Dermis microvascular lymphatic vessel endothelial cell (primary cell): ENCODE results near the gene CHST13. TPM values are rescaled to one million over a fixed set of nuclear protein-coding genes. Genes with fewer than 3 reads are reported as not detected.

Experiments
- DNase-seq, 2 donors: peaks; one replicate each; pipeline versions ENCODE4 v3.0.0 to v3.0.0-alpha.2; 2010; ENCODE audit warnings: low read depth in 2 of 2
- total RNA-seq: library from RNA; depleted of rRNA; stranded (reverse); fragments of >200 nt; gene quantifications from 2 replicates; pipeline ENCODE4 v1.2.1, GENCODE V29; 2014

Gene CHST13, protein sequence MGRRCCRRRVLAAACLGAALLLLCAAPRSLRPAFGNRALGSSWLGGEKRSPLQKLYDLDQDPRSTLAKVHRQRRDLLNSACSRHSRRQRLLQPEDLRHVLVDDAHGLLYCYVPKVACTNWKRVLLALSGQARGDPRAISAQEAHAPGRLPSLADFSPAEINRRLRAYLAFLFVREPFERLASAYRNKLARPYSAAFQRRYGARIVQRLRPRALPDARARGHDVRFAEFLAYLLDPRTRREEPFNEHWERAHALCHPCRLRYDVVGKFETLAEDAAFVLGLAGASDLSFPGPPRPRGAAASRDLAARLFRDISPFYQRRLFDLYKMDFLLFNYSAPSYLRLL
- not detected in 2 replicates for total RNA-seq

DNA sequence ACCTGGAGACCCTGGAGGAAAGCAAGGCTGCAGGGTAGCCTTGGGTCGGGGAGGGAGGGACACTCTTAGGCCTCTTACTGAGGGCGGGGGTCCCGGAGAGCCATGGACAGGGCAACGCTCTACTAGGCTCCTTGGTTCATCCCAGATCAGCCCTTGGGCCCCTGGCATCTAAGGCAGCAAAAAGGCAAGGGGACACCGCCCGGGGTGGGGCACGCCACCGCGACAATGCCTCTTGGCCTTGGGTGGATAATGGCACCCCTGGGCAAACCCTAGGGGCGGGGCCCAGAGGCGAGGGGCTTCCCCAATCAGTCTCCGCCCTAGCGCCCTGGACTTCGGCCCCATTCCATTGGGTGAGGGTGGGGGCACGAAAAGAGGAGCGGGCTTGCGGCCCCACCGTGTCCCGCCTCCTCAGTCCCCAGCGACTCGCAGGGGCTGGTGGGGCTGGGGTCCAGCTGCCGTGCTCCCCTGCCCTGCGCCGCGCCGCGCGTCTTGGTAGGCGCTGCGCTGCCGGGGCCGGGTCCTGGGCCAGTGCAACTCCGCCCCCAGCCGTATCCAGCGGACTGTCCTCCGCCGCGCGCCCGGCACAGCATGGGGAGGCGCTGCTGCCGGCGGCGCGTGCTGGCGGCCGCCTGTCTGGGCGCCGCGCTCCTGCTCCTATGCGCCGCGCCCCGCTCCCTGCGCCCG lies at the start of gene CHST13:
CHST13 (plus strand) TSS at position 411 of the 684 bp plus-strand sequence; CDS start at position 589, 178 bp downstream.
- peak in 1 of 2 donors; percentile 60 for DNase-seq

DNA sequence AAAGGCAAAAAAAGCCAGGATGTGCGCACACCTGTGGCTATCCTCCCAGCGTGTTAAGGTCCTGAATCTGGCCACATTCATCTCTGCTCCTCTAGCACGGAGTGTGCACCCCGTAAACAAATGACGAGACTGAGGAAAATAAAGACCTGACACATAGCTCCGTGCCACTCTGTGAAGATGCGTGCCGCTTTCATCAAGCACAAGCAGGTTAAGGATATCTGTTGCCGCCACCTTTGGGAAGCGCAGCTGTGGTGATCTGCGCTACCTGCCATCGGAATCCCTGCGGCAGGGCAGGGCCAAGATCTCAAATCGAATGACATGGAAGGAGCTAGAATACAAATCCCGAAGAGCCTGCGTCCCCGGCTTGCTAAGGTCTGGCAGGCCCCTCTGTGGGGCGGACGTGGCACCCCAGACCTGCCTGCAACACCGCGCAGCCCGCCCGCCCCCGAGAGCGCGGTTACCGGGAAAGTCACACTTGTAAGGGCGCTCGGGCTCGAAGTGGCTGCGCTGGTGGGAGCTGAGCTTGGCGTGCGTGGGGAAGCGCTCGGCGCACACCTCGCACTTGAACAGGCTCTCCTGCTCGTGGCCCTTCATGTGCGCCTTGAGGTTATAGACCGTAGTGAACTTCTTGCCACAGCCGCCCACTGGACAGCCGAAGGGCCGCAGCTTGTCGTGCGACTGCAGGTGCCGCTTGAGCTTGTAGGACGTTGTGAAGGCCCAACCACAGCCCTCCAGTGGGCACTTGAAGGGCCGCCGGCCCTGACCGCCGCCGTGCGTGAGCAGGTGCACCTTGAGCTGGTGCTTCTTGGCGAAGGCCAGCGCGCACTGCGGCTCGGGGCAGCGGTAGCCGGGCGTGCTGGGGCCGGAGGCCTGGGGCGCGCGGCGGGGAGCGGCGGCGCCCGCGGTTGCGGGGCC lies 49.2 kb upstream of the CHST13 start:
- DNase-seq: peak in 1 of 2 donors; percentile 61

DNA sequence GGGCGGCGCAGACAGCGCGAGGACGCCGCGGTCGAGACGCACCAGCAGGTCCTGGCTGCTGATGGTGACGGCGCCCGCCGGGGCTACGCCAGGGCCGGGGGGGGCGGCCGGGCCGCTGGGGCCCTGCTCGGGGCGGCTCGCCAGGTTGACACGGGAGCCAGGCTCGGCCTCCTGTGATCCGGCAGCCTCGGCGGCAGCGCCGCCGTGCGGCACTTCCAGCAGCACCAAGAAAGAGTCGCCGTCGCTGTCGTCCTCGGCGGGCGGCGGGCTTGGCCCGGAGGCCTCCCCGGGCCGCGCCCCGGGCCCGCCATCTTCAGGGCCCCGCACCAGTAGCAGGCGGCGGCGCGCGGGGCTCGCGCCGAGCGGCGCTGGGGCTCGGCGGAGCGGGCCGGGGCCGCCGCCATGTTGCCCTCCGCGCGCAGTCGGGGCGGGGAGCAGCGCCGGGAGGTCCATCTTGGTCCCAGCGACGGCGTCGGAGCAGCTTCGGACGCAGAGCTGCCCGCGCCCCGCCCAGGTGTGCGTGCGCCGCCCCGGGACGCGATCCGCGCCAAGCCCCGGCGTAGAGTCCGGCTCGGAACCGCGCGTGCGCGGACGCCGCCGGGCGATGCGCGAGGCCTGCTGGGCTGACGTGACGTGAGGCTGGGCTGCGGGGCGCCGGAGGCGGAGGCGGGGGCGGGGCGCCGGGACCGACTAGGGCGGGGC lies 48.4 kb upstream of the CHST13 start, which contains the start of gene ZXDC:
ZXDC (minus strand) TSS at position 479 of the 702 bp plus-strand sequence; CDS start at position 453, 26 bp downstream.
- DNase-seq: peak; percentile 83 to 95

DNA sequence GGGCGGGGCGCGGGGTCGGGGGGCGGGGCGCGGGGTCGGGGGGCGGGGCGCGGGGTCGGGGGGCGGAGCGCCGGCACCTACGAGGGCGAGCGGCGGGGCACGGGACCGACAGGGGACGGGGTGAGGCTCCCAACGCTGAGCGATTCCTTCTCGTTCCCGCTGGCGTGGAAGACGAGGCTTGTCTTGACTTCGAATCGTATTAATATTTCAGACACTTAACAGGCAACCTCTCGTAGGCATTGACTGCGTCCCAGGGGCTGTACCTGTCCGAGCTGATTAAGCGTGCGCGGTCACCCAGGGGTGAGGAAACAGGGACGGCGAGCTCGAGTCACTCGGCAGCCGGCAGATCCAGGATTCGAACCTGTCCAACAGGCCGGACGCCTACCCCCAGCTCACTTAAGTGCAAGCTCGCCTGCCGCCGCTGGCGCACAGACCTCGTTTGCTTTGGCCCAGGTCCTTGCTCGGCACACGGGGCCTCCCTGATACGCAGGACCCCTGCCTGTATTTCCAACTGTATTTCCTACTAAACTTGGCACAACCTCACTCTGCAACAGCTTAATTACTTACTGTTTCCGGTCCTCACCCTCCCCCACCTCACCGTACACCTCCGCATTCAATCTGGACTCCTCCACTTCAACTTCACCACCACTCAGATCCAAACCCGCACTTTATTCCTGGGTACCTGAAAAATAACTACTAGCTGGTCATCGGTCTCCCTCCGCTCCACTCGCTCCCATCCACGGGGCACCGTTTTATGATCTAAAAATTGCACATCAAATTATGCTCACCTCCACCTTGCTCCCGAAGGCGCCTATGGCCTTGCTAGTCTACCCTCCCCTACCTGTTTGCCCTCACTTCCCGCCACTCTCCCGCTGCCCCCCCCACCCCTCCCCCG lies 47.5 kb upstream of the CHST13 start:
- peak; percentile 45 to 56 for DNase-seq

DNA sequence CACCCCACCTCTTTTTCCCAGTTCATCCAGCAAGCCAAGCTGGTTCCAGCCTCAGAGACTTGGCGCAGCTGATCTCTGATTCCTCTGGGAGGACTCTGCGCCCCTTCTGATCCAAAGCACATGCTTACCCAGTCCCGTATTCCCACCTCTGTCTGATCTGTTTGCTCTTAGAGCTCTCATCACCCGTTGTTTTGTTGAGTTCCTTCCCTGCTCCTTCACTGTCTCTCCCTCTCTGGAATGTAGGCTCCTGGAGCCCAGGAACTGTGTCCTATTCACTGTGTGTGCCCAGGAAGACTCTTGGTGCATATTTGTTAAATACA lies 46.9 kb upstream of the CHST13 start:
- DNase-seq: no peak

DNA sequence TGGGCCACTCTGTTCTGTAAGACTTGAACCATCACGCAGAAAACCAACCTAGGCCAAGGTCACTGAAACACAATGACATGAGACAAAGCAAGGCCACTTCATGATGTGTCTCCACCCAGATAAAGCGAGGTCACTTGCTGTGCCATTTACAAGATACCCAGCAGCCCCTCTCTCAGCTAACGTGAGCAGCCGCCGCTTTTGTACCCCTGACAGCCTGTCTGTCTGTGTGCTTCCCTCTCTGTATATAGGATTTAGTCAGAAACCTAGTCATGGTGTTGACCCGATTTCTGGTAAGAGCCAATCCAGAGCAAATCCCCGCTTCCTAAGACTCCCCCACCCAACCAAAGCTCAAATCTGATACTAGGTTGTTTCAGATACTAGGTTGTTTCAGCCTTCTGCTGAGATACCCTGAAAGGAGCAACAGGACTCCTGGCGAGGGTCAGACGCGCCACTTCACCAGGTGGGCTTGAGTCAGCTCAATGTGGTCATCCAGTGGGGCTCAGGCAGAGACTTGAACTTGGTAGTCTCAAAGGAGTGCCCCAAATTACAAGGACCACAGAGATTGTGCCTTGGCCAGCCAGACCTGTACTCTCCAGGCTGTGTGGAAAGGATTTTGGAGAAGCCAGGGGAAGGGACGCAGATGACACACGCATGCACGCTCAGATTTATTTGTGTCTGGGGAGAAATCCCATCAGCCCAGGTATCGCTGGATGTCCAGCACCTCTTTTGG lies 45.2 kb upstream of the CHST13 start:
- DNase-seq: no peak

DNA sequence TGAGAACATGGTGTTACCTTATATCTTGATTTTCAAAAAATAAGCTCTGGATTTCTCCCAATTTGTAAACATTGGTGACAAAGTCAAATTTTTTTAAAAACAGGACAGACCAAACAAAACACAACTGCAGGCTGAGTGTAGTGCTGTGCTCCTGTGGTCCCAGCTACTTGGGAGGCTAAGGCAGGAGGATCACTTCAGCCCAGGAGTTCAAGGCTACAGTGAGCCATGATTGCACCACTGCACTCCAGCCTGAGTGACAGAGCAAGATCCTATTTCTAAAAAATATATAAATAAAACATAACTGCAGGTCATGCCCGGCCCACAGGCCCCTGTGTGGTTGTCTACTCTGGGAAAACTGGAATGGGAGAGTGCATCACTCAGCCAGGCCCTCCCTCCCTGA lies 44.3 kb upstream of the CHST13 start:
- DNase-seq: no peak

DNA sequence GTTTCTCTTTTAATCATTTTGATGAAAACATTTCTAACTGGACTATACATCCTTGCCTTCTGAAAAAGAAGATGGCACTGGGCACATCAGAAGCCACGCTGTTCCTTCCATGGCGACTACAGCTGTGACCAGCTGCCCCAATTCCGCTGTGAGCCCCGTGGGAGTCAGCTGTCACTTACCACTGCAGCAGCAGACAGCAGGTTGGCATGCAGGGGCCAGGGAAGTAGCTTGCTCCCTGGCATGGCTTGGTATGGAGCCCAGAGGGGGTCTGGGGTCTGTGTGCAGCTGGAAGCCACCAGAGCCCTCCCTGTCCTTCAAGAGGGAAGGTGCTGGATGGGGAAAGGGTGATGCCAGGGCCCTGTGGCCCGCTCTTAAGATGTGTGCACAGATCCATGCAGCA lies 43.7 kb upstream of the CHST13 start:
- no peak for DNase-seq

DNA sequence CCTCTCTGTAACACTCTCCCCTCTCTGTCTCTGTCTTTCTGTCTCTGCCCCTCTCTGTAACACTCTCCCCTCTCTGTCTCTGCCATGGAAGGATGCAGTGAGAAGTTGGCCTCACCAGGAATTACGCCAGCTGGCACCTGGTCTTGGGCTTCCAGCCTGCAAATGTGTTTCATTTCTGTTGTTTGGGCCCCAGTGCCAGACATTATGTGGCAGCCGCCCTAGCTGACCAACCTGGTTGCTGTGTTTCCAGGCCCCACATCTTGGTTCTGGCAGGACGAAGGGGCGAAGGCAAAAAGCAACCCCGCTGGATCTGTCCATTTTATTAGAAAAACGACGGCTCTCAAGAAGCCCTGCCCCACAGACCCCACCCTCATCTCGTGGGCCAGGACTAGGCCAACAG lies 43.1 kb upstream of the CHST13 start:
- no peak for DNase-seq

DNA sequence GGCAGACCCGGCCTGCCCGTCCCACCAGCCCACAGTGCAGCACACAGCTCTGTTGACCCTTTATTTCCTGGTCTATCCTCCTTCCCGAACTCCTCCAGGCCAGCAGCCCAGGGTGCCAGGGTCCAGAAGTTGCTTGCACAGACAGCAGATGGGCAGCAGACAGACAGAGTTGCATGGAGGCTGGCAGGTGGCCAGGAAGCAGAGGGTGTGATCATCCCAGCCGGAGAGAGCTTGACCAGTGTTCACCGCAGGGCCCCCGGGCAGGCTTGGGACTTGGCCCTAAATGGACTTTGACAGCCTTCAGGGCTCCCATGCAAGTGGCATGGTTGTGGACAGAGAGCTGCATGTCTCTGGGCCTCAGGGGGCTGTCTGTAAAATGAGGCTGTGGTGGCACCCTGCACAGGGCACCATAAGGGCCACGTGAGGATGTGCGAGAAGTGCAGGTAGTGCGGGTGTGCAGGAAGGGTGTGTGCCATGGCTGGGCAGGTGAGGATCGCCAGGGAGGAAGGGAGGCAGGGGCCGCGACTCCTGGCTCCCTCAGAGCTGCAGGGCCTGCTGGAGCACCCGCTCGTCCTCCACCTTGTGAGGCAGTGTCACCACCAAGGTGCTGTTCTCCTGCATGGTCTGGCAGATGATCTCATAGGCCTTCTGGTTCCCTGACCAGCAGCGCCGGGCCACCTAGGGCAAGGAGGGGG lies 42.0 kb upstream of the CHST13 start:
- no peak for DNase-seq

DNA sequence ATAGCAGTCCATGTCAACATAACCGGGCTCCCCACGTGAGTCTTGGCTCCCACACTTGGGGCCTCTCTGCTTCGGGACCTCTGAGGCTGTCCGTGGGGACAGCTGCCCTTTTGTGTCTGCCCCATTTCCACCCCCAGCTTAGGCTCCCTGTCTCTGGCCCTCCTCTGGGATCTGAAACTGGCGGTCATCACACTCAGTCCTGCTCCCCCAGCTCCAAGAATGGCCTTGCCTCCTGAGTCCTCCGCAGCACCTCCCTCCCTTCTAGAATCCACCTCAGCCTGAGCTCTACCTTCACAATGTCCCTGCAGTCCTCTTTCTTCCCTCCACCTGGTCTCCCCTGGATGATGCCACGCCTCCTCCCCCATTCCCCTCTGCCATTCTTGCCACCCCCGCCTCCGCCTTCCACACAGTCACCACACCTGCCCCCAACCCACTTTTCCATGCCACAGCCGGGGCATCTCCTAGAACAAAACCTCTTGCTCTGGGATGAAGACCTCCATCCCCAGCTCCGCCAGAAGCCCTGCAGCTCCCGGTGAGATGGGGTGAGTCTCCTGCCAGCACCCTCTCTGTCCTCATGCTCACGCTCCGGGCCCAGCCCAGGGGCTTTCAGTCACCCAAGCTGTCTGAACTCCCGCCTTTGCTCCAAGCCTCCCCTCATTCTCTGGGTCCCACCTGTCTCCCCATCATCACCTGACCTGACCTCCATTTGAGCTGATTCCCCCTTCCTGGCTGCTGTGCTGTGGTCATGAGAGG lies 41.3 kb upstream of the CHST13 start:
- no peak for DNase-seq

DNA sequence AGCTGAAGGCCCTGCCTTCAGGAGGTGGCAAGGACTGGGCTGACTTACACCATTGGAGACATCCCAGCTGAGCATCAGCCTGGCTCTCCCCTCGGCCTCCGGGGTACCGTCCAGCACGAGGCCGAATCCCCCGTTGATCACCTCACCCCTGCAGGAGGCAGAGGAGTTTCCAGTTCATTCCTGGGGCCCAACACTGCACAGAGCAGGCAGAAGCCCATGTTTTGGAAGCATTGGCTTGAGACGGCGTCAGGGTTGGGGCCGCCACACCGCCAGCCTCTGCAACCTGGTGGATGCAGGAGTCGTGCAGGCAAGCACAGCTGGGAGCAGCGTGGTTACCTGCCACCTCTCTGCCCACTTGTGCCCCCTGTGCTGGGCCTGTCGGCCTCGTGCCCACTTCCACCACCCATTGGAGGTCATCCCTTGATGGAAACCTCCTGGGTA lies 40.6 kb upstream of the CHST13 start:
- DNase-seq: no peak

DNA sequence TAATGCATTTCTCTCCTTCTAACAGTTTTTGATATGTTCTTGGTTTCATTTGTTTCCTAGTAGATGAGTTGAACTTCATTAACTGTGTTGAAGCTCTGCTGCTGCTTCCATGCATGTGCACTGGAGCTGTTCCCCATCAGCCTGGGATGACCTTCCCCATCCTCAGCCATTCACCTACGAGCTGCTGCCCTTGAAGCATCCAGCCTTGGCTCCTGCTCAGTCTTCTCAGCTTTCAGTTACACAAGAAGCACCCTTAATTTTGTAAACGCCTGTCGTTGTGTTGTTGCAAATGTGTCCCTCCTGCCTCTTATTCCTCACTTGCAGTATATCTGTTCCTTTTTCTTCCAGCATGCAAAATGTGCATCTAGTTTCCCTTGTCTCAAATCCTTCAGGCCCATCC lies 39.8 kb upstream of the CHST13 start:
- DNase-seq: no peak

DNA sequence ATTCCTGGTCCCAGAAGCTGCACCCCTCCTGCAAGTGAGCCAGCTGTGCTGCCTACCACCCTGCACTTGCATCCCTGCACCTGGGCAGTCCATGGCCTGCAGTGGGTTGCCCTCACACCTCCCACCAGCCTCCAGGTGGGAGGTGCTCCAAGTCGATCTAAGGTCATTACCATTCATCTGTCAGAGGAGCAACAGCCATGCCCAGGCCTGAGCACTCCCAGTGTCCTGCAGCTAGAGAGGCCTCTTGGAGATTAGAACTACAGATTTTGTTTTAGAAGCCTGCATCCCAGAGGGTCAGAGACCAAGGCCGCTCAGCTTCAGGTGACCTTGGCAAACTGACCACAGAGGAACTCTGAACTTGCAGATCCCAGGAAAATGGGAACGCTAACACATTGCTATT lies 39.3 kb upstream of the CHST13 start:
- no peak for DNase-seq

DNA sequence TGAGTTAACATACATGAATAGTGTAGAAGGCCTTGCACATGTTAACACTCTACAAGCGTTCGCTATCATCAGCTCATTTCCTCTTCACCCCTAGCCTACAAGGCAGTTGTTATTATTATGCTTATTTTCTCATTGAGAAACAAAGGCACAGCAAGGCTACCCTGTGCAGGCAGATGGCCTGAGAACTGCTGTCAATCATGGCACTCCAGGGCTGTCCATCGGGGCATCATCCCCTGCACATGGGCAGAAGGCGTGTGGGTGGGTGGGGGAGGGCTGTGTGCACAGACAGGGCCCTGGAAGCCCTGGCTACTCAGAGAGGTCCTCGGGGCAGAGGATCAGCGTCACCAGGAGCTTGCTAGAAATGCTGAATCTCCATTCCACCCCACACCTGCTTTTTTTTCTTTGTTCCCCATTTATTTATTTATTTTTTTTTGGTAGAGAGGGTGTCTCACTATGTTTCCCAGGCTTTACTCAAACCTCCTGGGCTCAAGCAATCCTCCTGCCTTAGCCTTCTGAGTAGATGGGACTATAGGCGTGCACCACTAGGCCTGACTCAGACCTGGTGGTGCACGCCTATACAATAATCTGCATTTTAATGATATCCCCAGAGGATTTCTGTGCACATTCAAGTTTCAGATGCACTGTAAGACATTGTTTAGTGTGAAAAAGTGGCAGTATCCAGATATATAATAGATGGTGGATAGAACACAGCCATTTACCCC lies 38.6 kb upstream of the CHST13 start:
- DNase-seq: no peak

DNA sequence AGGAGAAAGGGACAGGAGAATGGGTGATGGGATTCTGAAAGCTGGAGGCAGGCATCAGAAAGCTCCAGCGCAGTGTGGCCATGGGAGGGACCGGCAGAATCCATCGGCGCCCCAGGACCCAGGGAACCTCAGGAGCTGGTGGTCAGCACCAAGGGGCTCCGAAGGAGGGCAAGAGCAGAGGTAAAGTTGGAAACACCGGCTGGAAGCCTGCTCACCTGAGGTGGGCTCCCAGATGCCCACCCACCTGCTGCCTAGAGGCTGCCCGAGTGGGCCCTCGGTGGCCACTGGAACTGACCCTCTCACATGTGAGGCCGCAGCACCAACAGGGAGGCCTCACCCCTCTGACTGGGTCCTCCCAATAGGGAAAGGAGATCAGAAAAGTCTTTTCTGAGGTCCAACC lies 38.0 kb upstream of the CHST13 start:
- no peak for DNase-seq

DNA sequence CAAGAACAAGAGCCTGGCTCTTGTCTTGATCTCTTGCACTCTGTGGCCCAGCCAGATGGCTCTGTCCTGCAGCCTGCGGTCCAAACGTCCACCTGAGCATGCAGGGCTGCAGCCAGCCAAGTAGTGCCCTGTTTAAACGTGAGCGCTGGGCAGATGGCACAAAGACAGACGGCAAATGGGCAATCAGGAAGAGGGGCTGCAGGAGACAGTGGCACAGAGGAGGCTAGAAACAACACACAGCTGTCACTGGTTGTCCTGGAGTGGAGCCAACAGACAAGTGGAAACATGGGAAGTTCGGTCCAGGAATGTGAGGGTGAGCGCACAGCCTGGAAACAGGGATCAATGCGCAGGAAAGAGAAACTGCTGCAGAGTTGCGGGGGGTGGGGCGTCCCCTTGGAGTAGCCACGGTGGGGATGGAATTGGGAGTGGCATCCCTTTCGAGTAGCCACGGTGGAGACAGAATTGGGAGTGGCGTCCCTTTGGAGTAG lies 37.6 kb upstream of the CHST13 start:
- peak; percentile 50 to 88 for DNase-seq
